NK-92 (cell line): ENCODE measurements around the gene ADAR.

ENCODE experiments used
- DNase-seq: peaks from one replicate; lab custom pipeline; 2025; ENCODE audit not compliant: unreplicated experiment; lab: John Stamatoyannopoulos, UW

Gene ADAR

GRCh38 chr1:154586641-154587040 lies 21.3 kb downstream of the ADAR start:
- DNase-seq: no peak

- no peak for DNase-seq
Observed at GRCh38 chr1:154586231-154586630, 21.8 kb downstream of the ADAR start.

GRCh38 chr1:154584267-154584994 lies 23.6 kb downstream of the ADAR start:
- no peak for DNase-seq

- DNase-seq: no peak
Observed at GRCh38 chr1:154583773-154584172, 24.2 kb downstream of the ADAR start.

- no peak for DNase-seq
Observed at GRCh38 chr1:154582885-154583284, 25.1 kb downstream of the ADAR start.

- DNase-seq: no peak
Observed at GRCh38 chr1:154581766-154582165, 26.2 kb downstream of the ADAR start.

- DNase-seq: no peak
Observed at GRCh38 chr1:154579374-154579773, 28.6 kb downstream of the ADAR start.

- no peak for DNase-seq
Observed at GRCh38 chr1:154578058-154578418, 29.9 kb downstream of the ADAR start.

GRCh38 chr1:154577346-154578057 lies 30.5 kb downstream of the ADAR start:
- DNase-seq: no peak

GRCh38 chr1:154575951-154576566 lies 31.9 kb downstream of the ADAR start:
- no peak for DNase-seq

- DNase-seq: no peak
Observed at GRCh38 chr1:154575147-154575927, 32.6 kb downstream of the ADAR start.

- DNase-seq: no peak
Observed at GRCh38 chr1:154574716-154575115, 33.3 kb downstream of the ADAR start.

- no peak for DNase-seq
Observed at GRCh38 chr1:154573168-154573510, 34.8 kb downstream of the ADAR start.

- no peak for DNase-seq
Observed at GRCh38 chr1:154572468-154573167, 35.4 kb downstream of the ADAR start.

GRCh38 chr1:154571964-154572288 lies 36.1 kb downstream of the ADAR start:
- DNase-seq: no peak

GRCh38 chr1:154571244-154571963 lies 36.6 kb downstream of the ADAR start:
- DNase-seq: no peak

GRCh38 chr1:154568157-154568815 lies 39.7 kb downstream of the ADAR start:
- no peak for DNase-seq

- DNase-seq: no peak
Observed at GRCh38 chr1:154567386-154568156, 40.4 kb downstream of the ADAR start, which contains the start of gene CHRNB2. Gene CHRNB2, plus strand, starts transcription at chr1:154567778. Its CDS starts 267 bp downstream, at chr1:154568045.

GRCh38 chr1:154565876-154566275 lies 42.1 kb downstream of the ADAR start:
- no peak for DNase-seq
